ENCODE measurements around the gene COPS6.
A peak's percentile ranks its signal among the peaks of the same experiment; 100 is the strongest.
"Not testable (repeated sequence)": the region's sequence is repeated elsewhere in the genome, so short reads cannot be mapped to it uniquely, and the experiment has no call there.

The COPS6 gene

DNA sequence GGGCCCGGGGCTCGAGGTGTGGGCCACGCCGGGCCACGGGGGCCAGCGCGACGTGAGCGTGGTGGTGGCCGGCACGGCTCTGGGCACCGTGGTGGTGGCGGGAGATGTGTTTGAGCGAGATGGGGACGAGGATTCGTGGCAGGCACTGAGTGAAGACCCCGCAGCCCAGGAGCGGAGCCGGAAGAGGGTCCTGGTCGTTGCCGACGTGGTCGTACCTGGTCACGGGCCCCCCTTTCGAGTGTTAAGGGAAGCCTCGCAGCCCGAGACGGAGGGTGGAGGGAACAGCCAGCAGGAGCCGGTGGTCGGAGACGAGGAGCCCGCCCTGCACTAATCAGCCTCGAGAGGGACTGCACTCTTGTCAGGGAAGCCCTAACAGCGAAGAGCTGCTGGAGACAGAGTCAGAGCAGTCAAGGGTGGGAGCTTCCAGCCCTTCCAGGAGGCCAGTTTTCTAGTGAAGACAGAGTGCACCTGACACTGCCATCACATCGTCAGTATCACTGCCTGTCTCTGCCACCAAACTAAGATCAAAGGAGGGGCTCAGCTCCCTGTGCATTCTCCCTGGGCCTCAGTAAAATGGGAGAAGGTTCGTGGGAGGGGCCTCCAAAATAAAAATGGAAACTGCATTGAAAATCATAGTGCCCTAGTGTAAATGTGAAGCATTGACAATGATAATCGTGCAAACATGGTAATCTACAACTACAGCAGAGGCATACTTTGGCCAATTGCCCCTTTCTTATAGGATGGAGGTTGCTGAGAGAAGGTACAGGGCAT lies 39.3 kb downstream of the COPS6 start:
- peak; percentile 23 for DNase-seq

DNA sequence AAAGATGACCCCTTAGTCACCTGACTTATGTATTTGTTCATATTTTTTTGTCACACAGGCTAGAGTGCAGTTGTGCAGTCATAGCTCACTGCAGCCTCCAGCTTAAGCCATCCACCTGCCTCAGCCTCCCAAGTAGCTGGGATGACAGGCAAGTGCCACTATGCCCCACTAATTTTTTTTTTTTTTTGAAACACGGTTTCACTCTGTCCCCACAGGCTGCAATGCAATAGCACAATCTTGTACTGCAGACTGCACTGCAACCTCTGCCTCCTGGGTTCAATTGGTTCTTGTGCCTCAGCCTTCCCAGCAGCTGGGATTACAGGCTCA lies 39.8 kb downstream of the COPS6 start:
- no peak for DNase-seq

DNA sequence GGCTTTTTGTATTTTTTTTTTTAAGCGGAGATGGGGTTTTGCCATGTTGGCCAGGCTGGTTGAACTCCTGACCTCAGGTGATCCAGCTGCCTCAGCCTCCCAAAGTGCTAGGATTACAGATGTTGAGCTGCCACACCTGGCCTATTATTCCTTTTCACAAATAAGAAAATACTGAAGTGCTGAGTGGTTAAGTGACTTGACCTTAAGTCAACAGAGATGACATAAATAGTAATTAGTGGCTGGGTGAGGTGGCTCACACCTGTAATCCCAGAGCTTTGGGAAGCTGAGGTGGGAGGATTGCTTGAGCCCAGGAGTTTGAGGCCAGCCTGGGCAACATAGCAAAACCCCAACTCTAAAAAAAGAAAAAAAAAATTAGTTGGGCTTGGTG lies 41.4 kb downstream of the COPS6 start:
- DNase-seq, result not testable (repeated sequence)

- peak; percentile 36 for DNase-seq
These were observed 42.1 kb downstream of the COPS6 start for GRCh38 chr7:100130608-100131453.

DNA sequence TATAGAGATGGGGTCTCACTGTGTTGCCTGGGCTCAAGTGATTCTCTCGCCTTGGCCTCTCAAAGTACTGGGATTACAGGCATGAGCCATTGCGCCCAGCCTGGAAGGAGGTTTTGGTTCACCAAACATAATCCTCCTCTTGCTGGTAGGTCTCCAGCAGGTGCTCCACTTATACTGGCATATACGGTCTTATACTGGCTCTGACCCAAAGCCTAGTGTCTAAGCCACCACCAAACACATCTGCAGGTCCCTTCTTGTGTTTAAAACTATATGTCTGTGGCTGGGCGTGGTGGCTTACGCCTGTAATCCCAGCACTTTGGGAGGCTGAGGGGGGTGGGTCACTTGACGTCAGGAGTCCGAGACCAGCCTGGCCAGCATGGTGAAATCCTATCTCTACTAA lies 43.4 kb downstream of the COPS6 start:
- DNase-seq, result no peak

DNA sequence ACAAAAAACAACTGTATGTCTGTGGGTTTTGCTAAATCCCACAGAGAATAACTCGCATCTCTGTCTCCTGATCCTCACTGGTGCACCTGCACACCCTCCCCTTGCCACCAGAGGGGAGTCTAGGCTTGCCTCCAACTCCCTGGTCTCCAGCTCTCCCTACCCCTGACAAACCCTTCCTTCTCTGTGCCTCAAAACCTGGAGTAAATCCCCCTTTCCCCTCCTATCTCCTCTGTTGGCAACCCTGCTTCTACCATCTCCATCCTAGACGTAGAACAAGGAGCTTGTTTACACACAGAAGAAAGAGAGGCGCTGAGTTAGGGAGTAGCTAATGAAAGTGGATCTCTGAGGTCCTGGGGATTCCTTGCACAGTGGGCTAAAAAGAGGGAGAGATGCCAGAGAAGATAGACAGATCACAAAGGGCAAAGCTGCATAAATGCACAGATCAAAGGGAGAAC lies 44.0 kb downstream of the COPS6 start:
- DNase-seq, result peak; percentile 45

DNA sequence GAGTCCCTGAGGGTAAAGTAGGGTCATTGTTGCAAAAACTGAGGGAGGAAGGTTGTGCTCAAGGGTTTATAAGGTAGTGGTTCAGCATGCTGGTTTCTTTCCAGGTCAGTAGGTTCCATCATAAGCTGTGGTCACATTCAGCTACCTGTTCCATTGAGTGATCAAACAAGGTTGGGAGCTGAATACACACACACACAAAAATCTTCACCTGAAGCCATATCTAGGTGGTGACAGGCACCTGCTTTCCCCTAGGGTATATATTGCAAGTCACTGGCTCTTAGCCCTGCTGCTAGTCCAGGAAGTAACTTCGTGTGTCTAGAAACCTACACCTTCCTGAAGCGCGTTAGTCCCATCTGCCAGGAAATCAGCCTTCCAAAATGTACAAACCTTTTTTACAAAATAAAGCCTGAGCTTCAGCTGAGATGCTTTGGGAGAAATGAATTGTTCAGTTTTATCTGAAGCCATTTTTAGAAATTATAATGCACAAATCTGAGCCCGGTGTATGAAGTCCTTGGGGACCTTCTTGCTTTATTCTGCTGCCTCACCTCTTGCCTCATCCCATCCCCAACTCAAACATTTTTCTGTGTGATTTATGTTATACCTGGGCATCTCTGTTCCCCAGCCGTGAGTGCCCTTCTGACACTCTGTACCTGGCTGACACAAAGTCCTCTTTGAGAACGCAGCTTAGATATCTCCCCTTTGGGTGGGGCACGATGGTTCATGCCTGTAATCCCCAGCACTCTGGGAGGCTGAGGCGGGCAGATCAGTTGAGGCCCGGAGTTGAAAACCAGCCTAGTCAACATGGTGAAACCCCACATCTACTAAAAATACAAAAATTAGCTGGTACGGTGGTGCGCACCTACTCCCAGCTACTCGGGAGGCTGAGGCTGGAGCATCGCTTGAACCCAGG lies 49.3 kb downstream of the COPS6 start:
- DNase-seq, result no peak

DNA sequence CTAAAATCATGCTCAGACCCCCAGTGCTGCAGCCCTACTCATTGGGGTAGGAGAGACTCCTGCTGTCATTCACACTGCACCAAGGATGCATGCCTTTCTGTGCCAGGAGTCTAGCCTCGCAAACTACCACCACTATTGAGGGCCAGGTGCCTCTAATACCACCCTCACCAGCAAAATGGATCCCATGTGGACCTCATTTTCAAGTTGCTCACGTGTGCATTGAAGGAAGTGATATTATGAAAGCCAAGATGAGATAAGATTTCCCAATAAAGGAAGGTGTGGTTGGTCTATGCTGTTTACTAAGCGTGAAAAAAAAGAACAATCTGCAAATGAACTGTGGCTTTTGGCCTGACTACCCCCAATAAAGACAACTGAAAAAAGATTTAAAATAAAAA lies 52.8 kb downstream of the COPS6 start:
- DNase-seq, result no peak
